GM19455 (cell line): Measurements from ENCODE around the gene PTK6.
"Not testable (repeated sequence)": the region's sequence is repeated elsewhere in the genome, so short reads cannot be mapped to it uniquely, and the experiment has no call there.

Experiments used
- ATAC-seq: cut with Tn5 transposase; IDR thresholded peaks from one replicate; pipeline ENCODE4 v1.9.1; 2021; ENCODE audit not compliant: unreplicated experiment

Gene PTK6

DNA sequence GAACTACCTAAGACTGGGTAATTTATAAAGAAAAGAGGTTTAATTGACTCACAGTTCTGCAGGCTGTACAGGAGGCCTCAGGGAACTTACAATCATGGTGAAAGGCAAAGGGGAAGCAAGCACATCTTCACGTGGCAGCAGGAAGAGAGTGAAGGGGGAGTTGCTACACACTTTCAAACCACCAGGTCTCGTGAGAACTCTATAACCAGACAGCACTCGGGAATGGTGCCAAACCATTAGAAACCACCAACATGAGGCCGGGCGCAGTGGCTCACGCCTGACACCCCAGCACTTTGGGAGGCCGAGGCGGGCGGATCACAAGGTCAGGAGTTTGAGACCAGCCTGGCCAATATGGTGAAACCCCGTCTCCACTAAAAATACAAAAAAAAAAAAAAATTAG, 22.7 kb downstream of the PTK6 start:
- ATAC-seq, result not testable (repeated sequence)

GRCh38 chr20:63513207-63513606, 24.0 kb downstream of the PTK6 start:
- ATAC-seq, result no peak

GRCh38 chr20:63509088-63509564, 28.1 kb downstream of the PTK6 start:
- no peak for ATAC-seq

GRCh38 chr20:63508072-63508768, 29.0 kb downstream of the PTK6 start:
- no peak for ATAC-seq

GRCh38 chr20:63507083-63507743, 30.0 kb downstream of the PTK6 start:
- no peak for ATAC-seq

DNA sequence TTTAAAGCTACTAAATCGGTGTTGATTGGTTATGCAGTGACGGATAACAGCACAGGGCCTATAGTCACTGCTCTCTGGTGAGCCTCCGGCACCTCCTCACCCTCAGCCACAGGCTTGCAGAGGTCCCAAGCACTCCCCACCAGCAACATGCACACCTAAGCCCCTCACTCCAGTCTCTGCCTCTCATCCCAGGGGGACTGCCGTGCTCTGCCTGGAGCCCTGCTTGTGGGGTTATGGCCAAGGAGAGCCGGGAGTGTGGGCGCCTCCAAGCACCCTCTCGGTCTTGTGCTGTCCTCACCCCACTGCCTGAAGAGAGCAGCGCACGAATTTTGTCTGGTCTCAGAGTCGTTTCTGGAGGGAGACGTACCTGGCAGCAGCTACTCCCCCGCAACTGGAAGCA, 31.5 kb downstream of the PTK6 start:
- ATAC-seq, result no peak

- no peak for ATAC-seq
Observed at GRCh38 chr20:63505281-63505680, 31.9 kb downstream of the PTK6 start.

- no peak for ATAC-seq
Observed at GRCh38 chr20:63504642-63505041, 32.5 kb downstream of the PTK6 start.

GRCh38 chr20:63503524-63503923, 33.7 kb downstream of the PTK6 start:
- ATAC-seq, result no peak

- no peak for ATAC-seq
Observed at GRCh38 chr20:63502671-63503172, 34.5 kb downstream of the PTK6 start.

GRCh38 chr20:63501818-63502670, 35.1 kb downstream of the PTK6 start:
- no peak for ATAC-seq

DNA sequence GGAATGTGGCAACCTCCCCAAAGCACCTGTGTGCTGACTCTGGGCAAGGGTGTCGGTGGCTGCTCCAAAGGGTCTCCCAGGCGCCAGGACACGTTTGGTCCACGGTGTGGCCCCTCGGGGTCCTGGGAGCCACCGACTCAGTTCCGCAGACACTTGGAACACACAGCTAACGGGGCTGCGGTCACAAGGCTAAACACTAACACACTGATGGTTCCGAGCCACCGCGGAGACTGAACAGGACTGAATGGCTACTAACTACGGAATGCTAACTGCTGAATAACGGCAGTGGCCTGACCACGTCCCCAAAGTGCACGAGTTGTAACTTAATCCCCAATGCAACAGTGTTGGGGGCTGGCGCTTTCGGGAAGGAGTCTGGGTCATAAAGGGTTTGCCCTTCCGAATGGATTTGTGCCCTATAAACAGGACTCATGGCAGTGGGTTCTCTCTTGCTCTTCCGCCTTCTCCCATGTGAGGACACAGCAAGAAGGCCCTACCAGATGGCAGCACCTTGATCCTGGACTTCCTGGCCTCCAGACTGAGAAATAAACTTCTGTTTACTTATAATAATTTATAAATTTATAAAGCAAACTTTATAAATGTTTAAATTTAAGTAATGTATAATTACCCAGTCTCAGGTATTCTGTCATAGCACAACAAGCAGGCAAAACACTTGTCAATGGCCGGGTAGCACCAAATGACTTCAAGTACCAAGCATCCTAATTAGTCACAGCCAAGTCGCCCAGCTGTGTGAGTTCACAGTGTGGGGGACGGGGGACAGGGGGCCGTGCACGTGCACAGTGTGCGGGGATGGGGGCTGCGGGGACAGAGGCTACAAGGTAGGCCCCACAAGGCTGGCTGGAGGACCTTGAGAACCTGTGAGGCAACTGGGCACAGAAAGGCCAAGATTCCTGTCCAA, 36.0 kb downstream of the PTK6 start:
- ATAC-seq, result no peak

DNA sequence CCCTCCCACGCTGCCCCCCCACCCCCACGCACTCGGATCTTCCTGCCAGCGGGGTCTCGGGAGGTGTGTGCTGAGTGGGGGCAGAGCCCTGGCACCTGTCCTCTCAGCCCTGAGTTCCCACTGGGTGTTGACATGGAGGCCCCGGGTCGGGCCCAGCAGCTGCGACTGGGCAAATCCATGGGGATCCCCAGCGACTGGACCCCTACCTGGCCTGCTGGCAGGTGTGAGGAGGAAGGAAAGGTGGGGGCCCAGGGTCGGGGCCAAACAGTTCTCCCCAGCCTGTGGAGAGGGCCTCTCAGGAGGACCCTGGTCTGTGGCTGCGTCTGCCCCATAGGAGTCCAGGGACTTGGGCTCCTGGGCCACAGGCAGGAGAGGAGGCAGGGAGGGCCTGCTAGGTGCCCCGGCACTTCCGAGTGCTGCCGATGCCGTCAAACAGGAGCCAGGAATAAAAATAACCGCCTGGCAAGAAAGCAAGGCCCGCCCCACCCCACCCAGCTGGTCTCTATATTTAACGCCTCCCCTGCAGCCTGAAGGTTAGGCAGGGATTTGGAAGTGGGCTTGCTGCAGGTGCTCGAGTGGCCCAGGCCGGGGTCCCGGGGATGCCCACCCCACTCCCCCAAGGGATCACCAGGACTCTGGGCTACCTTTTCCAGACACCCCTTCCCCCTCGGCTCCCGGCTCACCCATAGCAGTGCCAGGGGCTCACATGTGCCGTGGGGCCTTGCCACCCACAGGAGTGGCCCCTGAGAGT, 36.9 kb downstream of the PTK6 start:
- ATAC-seq, result no peak

- ATAC-seq, result no peak
Observed at GRCh38 chr20:63499338-63499969, 37.7 kb downstream of the PTK6 start.

DNA sequence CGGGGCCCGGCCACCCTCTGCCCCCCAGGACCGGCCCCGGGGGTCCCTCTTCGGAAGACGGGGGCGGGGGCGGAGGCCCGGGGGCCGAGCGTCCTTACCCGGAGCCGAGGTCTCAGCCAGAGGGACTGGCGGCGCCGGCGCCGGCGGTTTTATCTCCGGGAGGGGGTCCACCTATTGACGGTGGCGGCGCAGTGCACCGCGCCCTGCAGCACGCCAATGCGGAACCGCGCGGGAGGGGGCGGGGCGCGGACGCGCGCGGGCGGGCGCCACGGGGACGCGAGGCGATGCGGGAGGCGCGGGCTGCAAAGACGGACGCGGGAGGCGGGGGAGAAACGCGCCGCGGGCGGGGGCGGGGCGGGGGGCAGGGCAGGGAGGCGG, 38.2 kb downstream of the PTK6 start, which contains the start of gene EEF1A2:
Gene EEF1A2, minus strand, starts transcription at position 124 of the 378 bp plus-strand sequence. CDS start 1,320 bp downstream, outside the sequence.
- no peak for ATAC-seq

GRCh38 chr20:63497946-63498935, 38.9 kb downstream of the PTK6 start:
- ATAC-seq, result no peak

GRCh38 chr20:63497138-63497945, 39.8 kb downstream of the PTK6 start:
- ATAC-seq, result no peak
